ENCODE measurements around the gene SCGB1D4.
A peak's percentile ranks its signal among the peaks of the same experiment; 100 is the strongest.
"Not testable (repeated sequence)": the region's sequence is repeated elsewhere in the genome, so short reads cannot be mapped to it uniquely, and the experiment has no call there.

Gene SCGB1D4

DNA sequence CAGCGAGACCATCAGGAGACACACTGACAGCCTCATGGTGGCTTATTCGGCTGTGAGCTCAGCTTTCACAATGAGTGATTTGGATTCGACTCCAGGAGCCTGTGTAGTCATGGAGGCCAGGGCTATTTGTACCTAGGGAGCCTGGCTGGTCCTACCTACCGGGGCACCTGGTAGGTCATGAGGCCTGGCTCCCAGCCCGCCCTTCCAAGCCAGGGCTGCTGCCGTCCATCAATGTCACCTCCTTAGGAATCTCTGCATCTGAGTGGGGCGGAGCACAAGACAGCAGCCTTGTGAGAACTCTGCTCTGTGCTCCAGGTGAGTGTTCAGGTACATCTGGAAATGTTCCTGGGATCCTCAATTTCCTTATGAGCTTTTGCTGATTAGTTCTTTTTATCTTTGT lies at the start of gene SCGB1D4:
Gene SCGB1D4, minus strand, starts transcription at position 101 of the 400 bp plus-strand sequence. Its CDS starts 65 bp downstream, at position 36.
- no peak for DNase-seq

DNA sequence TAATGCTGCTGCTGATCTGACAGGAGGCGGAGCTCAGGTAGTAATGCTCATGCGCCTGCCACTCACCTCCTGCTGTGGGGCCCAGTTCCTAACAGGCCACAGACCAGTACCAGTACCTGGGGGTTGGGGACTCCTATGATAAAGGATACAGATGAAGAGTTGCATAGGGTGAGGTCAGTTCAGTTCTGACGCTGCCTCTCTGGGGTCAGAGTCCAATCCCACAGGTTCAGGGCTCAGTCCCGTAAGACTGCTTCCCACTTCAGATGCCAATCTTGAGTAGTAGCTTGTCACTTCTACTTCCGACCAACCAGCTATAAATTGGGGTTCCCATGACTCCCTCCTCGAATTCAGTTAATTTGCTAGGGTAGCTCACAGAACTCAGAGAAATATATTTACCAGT lies 47.0 kb upstream of the SCGB1D4 start:
- no peak for DNase-seq

DNA sequence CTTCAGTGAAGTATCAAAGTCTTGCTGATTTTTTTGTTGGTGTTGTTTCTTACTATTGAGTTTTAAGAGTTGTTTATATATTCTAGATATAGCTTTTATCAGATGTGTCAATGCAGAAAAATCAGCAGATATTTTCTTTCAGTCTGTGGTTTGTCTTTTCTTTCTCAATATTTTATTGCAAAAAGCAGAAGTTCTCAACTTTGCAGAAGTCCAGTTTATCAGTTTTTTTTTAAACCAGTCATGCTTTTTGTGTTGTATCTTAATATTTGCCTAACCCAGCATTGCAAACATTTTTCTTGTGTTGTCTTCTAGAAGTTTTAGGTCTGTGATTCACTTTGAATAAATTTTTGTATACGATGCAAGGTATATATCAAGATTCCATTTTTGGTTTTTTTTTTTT lies 45.3 kb upstream of the SCGB1D4 start:
- DNase-seq: no peak

- DNase-seq: not testable (repeated sequence)
Observed at GRCh38 chr11:62343646-62344190, 44.8 kb upstream of the SCGB1D4 start.

GRCh38 chr11:62341588-62341987 lies 42.7 kb upstream of the SCGB1D4 start:
- DNase-seq: no peak

GRCh38 chr11:62340269-62340901 lies 41.5 kb upstream of the SCGB1D4 start:
- peak; percentile 42 for DNase-seq

DNA sequence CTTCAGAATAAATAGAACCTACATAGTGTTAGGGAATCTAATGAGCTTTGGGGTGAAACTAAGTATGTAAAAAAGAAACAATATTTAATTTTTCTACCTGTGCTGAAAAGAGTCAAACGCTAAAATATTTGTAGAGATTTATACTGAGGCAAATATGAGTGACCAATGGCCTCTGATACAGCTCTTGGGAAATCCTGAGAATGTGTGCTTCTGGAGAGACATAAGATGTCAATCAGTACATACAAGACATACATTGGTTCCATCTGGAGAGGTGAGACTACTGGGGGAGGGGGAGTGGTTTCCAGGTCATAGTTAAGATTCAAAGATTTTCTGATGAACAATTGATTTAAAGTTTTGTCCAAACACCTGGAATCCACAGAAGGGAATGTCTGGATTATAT lies 39.3 kb upstream of the SCGB1D4 start:
- no peak for DNase-seq

DNA sequence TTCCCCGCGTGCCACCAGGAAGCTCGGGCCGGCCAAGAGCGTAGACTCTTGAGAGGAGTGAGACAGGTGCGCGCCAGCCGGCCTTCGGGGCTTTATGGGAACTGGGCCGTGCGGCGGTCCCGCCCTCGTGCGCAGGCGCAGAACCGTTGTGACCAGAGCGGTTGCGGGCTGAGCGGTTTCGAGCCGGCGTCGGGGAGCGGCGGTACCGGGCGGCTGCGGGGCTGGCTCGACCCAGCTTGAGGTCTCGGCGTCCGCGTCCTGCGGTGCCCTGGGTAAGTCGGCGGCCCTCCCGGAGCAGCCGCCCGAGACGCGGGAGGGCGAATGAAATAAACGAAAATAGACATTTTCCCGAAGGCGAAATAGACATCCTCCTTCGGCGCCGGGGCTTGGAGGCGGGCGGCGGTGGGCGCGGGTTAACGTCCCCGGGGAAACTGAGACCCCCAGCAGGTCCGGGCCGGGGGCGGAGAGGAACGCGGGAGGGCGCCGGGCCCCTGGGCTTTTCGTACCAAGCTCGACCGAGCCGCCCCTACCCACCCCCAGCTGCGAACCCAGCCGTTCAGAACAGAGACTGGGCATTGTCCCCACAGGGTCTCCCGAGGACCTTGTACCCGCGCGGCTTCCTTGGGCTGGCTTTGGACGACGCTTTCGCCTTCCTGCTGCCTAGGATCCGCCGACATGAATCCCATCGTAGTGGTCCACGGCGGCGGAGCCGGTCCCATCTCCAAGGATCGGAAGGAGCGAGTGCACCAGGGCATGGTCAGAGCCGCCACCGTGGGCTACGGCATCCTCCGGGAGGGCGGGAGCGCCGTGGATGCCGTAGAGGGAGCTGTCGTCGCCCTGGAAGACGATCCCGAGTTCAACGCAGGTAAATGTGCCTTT lies 38.7 kb upstream of the SCGB1D4 start, which contains the start of gene ASRGL1:
Gene ASRGL1, plus strand, starts transcription at position 146 of the 879 bp plus-strand sequence. Its CDS starts 530 bp downstream, at position 676.
- DNase-seq: peak; percentile 89

GRCh38 chr11:62336949-62337302 lies 38.1 kb upstream of the SCGB1D4 start:
- DNase-seq: not testable (repeated sequence)

- no peak for DNase-seq
Observed at GRCh38 chr11:62333768-62334167, 34.9 kb upstream of the SCGB1D4 start.

DNA sequence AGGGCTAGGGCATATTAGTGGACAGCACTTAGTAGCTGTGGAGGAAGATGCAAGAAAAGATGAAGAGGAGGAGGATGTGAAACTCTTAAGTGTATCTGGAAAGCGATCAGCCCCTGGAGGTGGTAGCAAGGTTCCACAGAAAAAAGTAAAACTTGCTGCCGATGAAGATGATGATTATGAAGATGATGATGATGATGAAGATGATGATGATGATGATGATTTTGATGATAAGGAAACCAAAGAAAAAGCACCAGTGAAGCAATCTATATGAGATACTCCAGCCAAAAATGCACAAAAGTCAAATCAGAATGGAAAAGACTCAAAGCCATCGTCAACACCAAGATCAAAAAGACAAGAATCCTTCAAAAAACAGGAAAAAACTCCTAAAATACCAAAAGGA lies 32.4 kb upstream of the SCGB1D4 start:
- not testable (repeated sequence) for DNase-seq

GRCh38 chr11:62327541-62327940 lies 28.7 kb upstream of the SCGB1D4 start:
- not testable (repeated sequence) for DNase-seq

GRCh38 chr11:62326719-62327118 lies 27.8 kb upstream of the SCGB1D4 start:
- not testable (repeated sequence) for DNase-seq

DNA sequence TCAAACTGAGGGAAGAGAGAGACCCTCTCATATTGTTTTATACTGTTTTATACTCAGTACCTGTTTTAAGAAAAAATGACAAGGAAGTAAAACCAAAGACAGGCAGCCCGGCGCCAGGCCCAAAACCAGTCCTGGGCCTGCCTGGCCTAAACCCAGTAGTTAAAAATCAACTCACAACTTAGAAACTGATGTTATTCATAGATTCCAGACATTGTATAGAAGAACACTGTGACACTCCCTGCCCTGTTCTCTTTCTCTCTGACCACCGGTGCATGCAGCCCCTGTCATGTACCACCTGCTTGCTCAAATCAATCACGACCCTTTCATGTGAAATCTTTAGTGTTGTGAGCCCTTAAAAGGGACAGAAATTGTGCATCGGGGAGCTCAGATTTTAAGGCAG lies 26.9 kb upstream of the SCGB1D4 start:
- DNase-seq: not testable (repeated sequence)

DNA sequence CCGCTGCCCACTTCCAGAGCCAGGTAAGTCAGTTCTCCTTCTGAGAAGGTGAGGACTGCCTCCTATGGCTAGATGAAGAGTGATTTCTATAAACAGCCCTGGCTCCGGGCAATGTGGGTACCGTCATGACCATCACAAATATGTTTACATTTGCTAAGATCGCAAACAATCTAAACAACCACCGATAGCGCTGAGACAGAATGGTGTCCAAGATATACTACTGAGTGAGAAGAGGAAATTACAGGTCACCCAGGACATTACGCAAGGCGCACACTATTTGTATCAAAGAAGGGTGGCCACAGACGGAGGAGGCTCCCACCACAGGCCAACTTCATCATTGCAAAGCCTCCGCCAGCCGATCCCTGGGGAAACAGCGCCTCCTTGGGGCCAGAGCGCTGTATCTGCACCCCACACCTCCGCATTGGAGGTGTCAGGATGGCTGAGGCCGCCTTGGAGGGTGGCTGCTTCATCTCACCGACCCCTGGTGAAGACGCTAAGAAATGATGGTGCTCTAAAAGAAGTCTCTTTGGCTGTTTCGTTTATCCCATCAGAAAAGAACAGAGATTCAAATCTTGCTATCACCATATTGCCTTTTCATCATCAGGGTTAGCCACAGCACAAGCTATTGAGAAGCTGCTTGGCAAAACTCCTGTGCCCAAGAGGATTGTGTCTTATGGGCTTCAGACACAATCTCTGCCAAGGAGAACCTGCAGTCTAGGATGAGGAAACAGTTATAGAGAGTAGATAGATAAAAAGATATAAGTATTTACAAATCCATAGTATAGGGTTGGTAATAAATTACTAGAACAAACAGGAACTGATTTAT lies 26.1 kb upstream of the SCGB1D4 start:
- DNase-seq: no peak

GRCh38 chr11:62322524-62322923 lies 23.6 kb upstream of the SCGB1D4 start:
- DNase-seq: no peak

DNA sequence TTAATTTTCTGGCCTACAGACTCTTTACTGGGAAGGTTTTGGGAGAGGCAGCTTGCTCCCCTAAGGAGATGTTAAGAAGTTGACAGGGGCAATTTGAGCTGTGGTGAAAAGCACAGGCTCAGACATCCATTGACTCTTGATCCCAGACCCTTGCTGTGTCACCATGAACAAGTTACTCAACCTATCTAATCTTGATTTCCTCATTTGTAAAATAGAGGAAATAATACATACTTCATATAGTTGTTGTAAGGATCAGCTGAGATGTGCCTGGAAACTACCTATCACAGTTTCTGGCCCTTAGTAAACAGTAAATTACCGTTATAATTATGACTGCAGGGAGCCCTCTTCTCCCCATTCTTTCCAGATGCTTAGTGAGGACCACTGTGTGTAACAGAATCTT lies 16.6 kb upstream of the SCGB1D4 start:
- DNase-seq: no peak

- no peak for DNase-seq
Observed at GRCh38 chr11:62309991-62310390, 11.1 kb upstream of the SCGB1D4 start.

DNA sequence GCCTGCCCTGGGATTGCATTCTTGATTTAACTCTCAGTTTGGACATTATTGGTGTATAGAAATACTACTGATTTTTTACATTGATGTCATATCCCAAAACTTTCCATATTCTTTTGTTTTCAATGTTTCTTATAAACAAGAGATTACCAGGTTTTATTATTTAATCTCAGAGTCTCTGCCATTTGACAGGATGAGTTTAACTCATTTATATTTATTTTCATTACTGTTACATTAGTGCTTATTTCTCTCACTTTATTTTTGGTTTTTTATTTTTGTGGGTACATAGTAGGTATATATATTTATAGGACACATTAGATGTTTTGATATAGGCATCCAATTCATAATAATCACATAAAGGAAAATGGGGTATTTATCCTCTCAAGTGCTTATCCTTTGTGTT lies 9.1 kb upstream of the SCGB1D4 start:
- no peak for DNase-seq

- no peak for DNase-seq
Observed at GRCh38 chr11:62306227-62306626, 7.4 kb upstream of the SCGB1D4 start.

GRCh38 chr11:62295504-62295903 lies 3.4 kb downstream of the SCGB1D4 start:
- DNase-seq: no peak

DNA sequence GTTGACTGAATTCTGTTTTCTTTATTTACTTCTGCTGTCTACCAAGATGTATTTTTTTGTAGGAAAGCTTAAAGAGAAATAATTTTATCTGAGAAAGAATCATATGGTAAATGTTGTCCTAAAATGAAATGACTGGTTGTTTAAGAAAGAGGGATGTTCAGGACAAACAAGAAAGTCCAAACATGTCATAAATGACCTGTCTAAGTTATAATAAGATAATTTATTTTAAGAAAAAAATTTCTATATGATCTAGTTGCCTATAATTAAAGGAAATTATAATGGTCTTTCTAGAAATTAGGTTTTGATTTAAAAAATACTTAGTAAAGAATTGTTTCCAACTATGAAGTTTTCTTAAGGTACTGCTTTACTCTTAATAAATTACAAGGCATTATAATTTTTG lies 18.4 kb downstream of the SCGB1D4 start:
- DNase-seq: no peak

GRCh38 chr11:62273789-62274275 lies 25.0 kb downstream of the SCGB1D4 start:
- no peak for DNase-seq

Data from NCI-H1105 (cell line).